ENCODE results near the gene LRFN3. TPM values are rescaled to one million over a fixed set of nuclear protein-coding genes. Genes with fewer than 3 reads are reported as not detected.
A peak's percentile ranks its signal among the peaks of the same experiment; 100 is the strongest.

LRFN3 gene
- total and polyA plus RNA-seq, 10 of the 15 experiments (the other 5 are each of a cell fraction or from before 2014, with no cell fraction given) = 0.02 to 7.3 (median 2.0) TPM; not detected in 1

DNA sequence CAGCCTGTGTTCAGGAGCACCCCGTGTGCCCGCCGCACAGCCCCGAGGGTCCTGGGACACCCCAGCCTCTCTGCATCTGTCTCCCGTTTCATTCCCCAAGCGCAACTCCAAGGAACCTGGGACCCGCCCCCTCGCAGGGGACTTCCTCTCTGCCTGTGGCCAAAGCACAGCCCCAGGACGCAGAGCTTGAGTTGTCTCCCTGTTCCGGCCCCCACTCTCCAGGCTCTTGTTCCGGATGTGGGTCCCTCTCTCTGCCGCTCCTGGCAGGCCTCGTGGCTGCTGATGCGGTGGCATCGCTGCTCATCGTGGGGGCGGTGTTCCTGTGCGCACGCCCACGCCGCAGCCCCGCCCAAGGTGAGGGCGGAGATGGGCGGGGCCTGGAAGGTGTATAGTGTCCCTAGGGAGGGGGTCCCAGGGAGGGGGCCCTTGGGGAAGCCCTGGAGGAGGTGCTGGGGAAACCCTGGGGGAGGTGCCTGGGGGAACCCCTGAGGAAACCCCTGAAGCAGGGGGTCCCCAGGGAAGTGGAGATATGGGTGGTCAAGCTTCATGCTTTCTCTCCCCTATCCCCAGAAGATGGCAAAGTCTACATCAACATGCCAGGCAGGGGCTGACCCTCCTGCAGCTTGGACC is 32.5 kb upstream of the LRFN3 start (continued):
- peak in 1 of 2 experiments; percentile 65; a peak in 2 of 4 replicates for TF ChIP-seq ETV6 (conservative IDR thresholded peaks at IDR 0.05 in 1 of 2, IDR thresholded peaks at IDR 0.05 in 1 of 2; ENCODE audit: borderline replicate concordance in 1 of 2, low read depth in 1 of 2)
- TF ChIP-seq SMAD1 (IDR thresholded peaks at IDR 0.05; ENCODE audit: low read depth, partially characterized antibody) = peak; percentile 21
- TF ChIP-seq CREB1 (IDR thresholded peaks at IDR 0.05; ENCODE audit: low read depth) = peak; percentile 79
- no peak for TF ChIP-seq BRCA1 (IDR thresholded peaks at IDR 0.05; ENCODE audit: low read depth, low read length)
- TF ChIP-seq CBFB (IDR thresholded peaks at IDR 0.05; ENCODE audit: low read depth) = peak; percentile 71
- peak; percentile 15; the same call in 1 of the 2 replicates for TF ChIP-seq CHD4 (IDR thresholded peaks at IDR 0.05)
- no peak for TF ChIP-seq STAT1 (conservative IDR thresholded peaks at IDR 0.05)
- no peak for TF ChIP-seq POLR2AphosphoS2 (IDR thresholded peaks at IDR 0.05; ENCODE audit: low read depth, low read length)
- TF ChIP-seq, protein P1, sequence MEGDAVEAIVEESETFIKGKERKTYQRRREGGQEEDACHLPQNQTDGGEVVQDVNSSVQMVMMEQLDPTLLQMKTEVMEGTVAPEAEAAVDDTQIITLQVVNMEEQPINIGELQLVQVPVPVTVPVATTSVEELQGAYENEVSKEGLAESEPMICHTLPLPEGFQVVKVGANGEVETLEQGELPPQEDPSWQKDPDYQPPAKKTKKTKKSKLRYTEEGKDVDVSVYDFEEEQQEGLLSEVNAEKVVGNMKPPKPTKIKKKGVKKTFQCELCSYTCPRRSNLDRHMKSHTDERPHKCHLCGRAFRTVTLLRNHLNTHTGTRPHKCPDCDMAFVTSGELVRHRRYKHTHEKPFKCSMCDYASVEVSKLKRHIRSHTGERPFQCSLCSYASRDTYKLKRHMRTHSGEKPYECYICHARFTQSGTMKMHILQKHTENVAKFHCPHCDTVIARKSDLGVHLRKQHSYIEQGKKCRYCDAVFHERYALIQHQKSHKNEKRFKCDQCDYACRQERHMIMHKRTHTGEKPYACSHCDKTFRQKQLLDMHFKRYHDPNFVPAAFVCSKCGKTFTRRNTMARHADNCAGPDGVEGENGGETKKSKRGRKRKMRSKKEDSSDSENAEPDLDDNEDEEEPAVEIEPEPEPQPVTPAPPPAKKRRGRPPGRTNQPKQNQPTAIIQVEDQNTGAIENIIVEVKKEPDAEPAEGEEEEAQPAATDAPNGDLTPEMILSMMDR (IDR thresholded peaks at IDR 0.05 in 2 of 3, conservative IDR thresholded peaks at IDR 0.05 in 1 of 3; ENCODE audit: control insufficient read depth in 2 of 3, extremely low read depth in 1 of 3, insufficient read depth in 1 of 3, low read depth in 3 of 3, low read length in 3 of 3) = no peak
- TF ChIP-seq RB1 (IDR thresholded peaks at IDR 0.05; ENCODE audit: borderline replicate concordance) = peak; percentile 53; the same call in 1 of the 2 replicates
- TF ChIP-seq NFYB (IDR thresholded peaks at IDR 0.05; ENCODE audit: insufficient read depth, low read depth, low read length) = no peak
- no peak for TF ChIP-seq WRNIP1 (IDR thresholded peaks at IDR 0.05; ENCODE audit: borderline replicate concordance, low read depth, low read length)
- TF ChIP-seq, protein P2, sequence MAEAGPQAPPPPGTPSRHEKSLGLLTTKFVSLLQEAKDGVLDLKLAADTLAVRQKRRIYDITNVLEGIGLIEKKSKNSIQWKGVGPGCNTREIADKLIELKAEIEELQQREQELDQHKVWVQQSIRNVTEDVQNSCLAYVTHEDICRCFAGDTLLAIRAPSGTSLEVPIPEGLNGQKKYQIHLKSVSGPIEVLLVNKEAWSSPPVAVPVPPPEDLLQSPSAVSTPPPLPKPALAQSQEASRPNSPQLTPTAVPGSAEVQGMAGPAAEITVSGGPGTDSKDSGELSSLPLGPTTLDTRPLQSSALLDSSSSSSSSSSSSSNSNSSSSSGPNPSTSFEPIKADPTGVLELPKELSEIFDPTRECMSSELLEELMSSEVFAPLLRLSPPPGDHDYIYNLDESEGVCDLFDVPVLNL (IDR thresholded peaks at IDR 0.05; ENCODE audit: low read depth, low read length) = no peak
- TF ChIP-seq, protein P3, sequence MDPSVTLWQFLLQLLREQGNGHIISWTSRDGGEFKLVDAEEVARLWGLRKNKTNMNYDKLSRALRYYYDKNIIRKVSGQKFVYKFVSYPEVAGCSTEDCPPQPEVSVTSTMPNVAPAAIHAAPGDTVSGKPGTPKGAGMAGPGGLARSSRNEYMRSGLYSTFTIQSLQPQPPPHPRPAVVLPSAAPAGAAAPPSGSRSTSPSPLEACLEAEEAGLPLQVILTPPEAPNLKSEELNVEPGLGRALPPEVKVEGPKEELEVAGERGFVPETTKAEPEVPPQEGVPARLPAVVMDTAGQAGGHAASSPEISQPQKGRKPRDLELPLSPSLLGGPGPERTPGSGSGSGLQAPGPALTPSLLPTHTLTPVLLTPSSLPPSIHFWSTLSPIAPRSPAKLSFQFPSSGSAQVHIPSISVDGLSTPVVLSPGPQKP (IDR thresholded peaks at IDR 0.05; ENCODE audit: low read depth, low read length) = peak; percentile 83
- TF ChIP-seq, protein P4, sequence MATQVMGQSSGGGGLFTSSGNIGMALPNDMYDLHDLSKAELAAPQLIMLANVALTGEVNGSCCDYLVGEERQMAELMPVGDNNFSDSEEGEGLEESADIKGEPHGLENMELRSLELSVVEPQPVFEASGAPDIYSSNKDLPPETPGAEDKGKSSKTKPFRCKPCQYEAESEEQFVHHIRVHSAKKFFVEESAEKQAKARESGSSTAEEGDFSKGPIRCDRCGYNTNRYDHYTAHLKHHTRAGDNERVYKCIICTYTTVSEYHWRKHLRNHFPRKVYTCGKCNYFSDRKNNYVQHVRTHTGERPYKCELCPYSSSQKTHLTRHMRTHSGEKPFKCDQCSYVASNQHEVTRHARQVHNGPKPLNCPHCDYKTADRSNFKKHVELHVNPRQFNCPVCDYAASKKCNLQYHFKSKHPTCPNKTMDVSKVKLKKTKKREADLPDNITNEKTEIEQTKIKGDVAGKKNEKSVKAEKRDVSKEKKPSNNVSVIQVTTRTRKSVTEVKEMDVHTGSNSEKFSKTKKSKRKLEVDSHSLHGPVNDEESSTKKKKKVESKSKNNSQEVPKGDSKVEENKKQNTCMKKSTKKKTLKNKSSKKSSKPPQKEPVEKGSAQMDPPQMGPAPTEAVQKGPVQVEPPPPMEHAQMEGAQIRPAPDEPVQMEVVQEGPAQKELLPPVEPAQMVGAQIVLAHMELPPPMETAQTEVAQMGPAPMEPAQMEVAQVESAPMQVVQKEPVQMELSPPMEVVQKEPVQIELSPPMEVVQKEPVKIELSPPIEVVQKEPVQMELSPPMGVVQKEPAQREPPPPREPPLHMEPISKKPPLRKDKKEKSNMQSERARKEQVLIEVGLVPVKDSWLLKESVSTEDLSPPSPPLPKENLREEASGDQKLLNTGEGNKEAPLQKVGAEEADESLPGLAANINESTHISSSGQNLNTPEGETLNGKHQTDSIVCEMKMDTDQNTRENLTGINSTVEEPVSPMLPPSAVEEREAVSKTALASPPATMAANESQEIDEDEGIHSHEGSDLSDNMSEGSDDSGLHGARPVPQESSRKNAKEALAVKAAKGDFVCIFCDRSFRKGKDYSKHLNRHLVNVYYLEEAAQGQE (IDR thresholded peaks at IDR 0.05; ENCODE audit: low read depth, low read length) = no peak
- TF ChIP-seq TCF3 (IDR thresholded peaks at IDR 0.05; ENCODE audit: borderline replicate concordance, insufficient read depth, low read depth, low read length) = peak; percentile 48; the same call in 1 of the 2 replicates
- TF ChIP-seq ASH2L (IDR thresholded peaks at IDR 0.05; ENCODE audit: borderline replicate concordance, low read depth) = no peak
- peak; percentile 21; the same call in 1 of the 2 replicates for TF ChIP-seq IRF4 (IDR thresholded peaks at IDR 0.05; ENCODE audit: low read depth, low read length)
- TF ChIP-seq NFYA (IDR thresholded peaks at IDR 0.05; ENCODE audit: borderline replicate concordance, low read depth, low read length) = no peak
- TF ChIP-seq CEBPB (IDR thresholded peaks at IDR 0.05; ENCODE audit: borderline replicate concordance in 1 of 2, low read depth in 2 of 2, low read length in 2 of 2) = no peak
- TF ChIP-seq RAD21 (IDR thresholded peaks at IDR 0.05; ENCODE audit: insufficient read depth, low read depth, low read length) = no peak
- peak; percentile 74; the same call in 1 of the 2 replicates for TF ChIP-seq PAX5 (IDR thresholded peaks at IDR 0.05; ENCODE audit: borderline replicate concordance, low read depth, low read length)

Measured in GM12878 (cell line).